Measurements from ENCODE around the gene WASHC4. TPM values are rescaled to one million over a fixed set of nuclear protein-coding genes. Genes with fewer than 3 reads are reported as not detected.

Gene WASHC4
- total RNA-seq, 1 experiment from 2014 or later, result 25.5 TPM

GRCh38 chr12:105162174-105162573 lies 54.6 kb downstream of the WASHC4 start:
- Histone ChIP-seq H3K79me2 (ENCODE audit: insufficient read depth, low read length) (no peaks in the 10 kb centered on the region), H4K20me1 (ENCODE audit: insufficient read depth) (no peaks in the 10 kb centered on the region), H3K27me3 (ENCODE audit: insufficient read depth, low read length) (no peaks in the 10 kb centered on the region), H3K9me3 (ENCODE audit: control insufficient read depth in 1 of 2, insufficient read depth in 1 of 2, low read depth in 1 of 2, low read length in 2 of 2) (no peaks in the 10 kb centered on the region), H3K9me2 (ENCODE audit: insufficient read depth) (no peaks in the 10 kb centered on the region), H3K36me3 (ENCODE audit: control insufficient read depth in 1 of 2, insufficient read depth in 2 of 2, low read length in 2 of 2) (peaks cover 14 to 31% of the 10 kb centered on the region in 2 experiments; a peak in 3 of 4 replicates), H3K9ac (ENCODE audit: low read length) (no peak overlapping the region), H3K4me3 (replicated peaks in 1 of 2; ENCODE audit: low read depth in 1 of 2, low read length in 2 of 2) (no peak overlapping the region), H3K27ac (ENCODE audit: low read depth, low read length) (no peak overlapping the region), H3K4me1 (ENCODE audit: control insufficient read depth in 1 of 2, insufficient read depth in 2 of 2, low read length in 2 of 2) (no peaks in the 10 kb centered on the region), H2AFZ (ENCODE audit: low read depth, low read length, poor library complexity, severe bottlenecking) (no peak overlapping the region), H3K4me2 (ENCODE audit: low read length) (no peak overlapping the region)
- BruUV-seq (replicated peaks), result no TSS peak
- DNase-seq (ENCODE audit: low read depth, low spot score) (no peak), ATAC-seq (no peak)
- POLR2A ChIA-PET, result no interaction called here
- CTCF ChIA-PET, result interaction anchor here (1.3 kb wide), 1 partner anchor 221 kb away, joined by 3 read pairs; no protein-coding TSS in a partner anchor
- intact Hi-C loops (cut with micrococcal nuclease), result loop anchor here (5.0 kb wide), 1 partner anchor 35 kb away; no protein-coding TSS in a partner anchor
- TF ChIP-seq CBX3 (IDR thresholded peaks at IDR 0.05; ENCODE audit: low read depth) (no peak), ZFX (IDR thresholded peaks at IDR 0.05) (no peak), EGR1 (IDR thresholded peaks at IDR 0.05; ENCODE audit: low read depth) (no peak), SP1 (IDR thresholded peaks at IDR 0.05; ENCODE audit: low read depth) (no peak), RAD21 (IDR thresholded peaks at IDR 0.05; ENCODE audit: low read depth) (no peak), POLR2AphosphoS5 (IDR thresholded peaks at IDR 0.05; ENCODE audit: low read depth, low read length) (no peak), YY1 (IDR thresholded peaks at IDR 0.05; ENCODE audit: extremely low read depth, insufficient replicate concordance, low read depth, low read length) (no peak), ZNF274 (IDR thresholded peaks at IDR 0.05; ENCODE audit: low read depth, low read length) (no peak), FOSL1 (IDR thresholded peaks at IDR 0.05; ENCODE audit: low read depth) (no peak), ATF3 (IDR thresholded peaks at IDR 0.05) (no peak), POLR2A (IDR thresholded peaks at IDR 0.05; ENCODE audit: borderline replicate concordance, extremely low read depth, insufficient read depth, insufficient read length) (no peak), MAX (IDR thresholded peaks at IDR 0.05) (no peak), SRF (IDR thresholded peaks at IDR 0.05; ENCODE audit: low read depth) (no peak), EZH2 (IDR thresholded peaks at IDR 0.05) (no peak), TCF7L2 (IDR thresholded peaks at IDR 0.05; ENCODE audit: borderline replicate concordance, extremely low read depth, insufficient read depth, insufficient read length) (no peak), JUND (IDR thresholded peaks at IDR 0.05) (no peak)
- RAD21 ChIA-PET (ENCODE audit: low non-redundant PET in 1 of 2, low total read pairs in 2 of 2, uncharacterized antibody in 2 of 2, unreplicated experiment in 2 of 2), result no interaction called here

All from HCT116 (cell line).